ENCODE results near the gene IL34.

The IL34 gene

DNA sequence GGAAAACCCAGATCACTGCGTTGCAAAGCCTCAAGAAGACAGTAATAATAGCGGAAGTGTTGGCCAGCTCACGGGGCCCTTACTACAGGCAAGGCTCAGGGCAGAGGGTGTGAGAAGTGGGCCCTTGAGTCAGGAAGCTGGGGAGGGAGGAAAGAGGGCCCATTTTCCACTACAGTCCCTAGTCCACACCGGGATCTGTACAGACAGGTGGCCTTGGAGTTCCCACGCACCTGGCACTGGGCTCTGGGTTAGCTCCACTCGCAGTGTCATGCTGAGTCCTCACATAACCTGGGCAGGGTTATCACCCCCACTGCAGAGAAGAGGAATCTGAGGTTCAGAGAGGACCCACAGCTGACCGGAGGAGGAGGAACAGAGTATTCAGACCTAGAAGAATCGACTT, 56.3 kb downstream of the IL34 start:
- no peak for DNase-seq (ENCODE audit: low spot score)

DNA sequence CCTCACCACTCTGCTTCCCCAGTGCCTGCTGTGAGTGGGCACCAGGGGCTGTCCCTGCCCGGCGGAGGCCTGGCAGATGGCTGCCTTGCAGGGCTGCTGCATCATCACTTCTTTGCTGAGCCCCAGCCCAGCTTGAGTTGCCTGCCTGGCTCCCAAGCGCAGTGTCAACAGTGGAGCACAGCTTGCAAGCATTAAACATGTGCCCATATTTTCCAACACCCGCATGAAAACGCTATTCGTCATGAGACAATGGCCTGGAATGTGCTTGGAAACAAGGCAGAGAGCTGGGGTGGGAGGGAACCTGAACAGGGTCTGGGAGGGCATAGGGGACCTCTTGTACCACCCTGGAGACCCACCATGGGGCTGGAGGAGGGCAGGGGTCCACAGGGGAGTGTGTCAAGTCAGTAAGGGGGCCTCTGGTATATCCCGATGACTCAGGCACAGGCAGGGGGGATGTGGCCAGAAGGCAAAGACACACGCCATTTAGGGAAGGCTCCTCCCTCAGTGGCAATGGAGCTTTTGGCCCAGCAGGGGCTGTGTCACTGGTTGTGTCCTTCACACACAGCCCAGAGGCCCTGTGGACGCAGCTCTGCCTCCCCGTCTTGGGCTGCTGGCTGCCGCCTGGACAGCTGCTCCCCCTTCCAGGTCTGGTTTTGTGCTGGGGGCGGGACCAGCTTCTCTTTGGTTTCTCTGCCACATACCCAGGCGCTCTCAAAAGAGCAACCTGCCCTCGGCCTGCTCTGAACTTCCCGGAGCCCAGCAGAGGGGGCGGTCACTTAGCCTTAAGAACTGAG, 56.9 kb downstream of the IL34 start:
- no peak for DNase-seq (ENCODE audit: low spot score)

DNA sequence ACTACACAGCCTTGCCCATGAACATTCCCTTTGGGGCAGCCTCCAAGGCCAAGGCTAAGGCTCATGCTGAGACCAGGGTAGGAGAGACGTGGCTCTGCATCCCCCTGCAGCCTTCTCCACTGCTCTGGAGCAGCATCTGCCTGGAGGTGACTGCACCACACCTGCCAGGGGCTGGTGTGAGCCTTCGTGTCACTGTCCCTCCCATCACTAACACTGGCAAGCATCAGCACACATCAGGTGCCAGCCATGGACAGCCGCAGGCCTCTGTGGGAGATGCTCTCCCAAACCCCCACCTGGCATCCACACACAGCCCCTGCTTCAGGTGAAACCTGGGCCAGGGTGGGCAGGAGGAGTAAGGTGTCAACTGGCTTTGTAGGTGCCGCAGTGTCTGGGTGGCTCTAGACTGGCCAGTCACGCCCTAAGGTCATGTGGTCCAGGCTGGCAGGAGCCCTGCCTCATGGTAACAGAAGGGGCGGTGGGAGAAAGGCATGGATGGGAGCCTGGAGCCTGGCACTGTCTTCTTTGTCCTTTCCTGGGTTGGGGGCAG, 57.5 kb downstream of the IL34 start:
- DNase-seq (ENCODE audit: low spot score), result no peak

DNA sequence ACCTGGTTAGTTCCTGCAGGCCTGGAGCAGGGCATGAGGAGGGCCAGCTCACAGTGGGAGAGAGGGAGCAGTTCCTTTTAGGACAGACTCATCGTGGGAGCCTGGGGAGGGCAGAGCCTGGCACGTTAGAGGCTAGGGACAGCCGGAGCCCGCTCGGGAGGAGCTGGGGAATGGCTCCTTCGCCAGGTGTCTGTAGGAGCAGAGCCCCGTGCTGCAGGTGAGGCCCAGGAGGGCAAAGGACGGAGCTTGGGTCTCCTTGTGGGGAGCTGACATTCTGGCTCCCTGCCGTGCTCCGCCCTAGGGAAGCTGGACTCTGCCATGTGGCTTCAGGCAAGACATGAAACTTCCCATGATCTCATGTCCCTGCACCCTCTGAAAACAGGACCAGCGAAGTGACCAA, 58.2 kb downstream of the IL34 start:
- no peak for DNase-seq (ENCODE audit: low spot score)

DNA sequence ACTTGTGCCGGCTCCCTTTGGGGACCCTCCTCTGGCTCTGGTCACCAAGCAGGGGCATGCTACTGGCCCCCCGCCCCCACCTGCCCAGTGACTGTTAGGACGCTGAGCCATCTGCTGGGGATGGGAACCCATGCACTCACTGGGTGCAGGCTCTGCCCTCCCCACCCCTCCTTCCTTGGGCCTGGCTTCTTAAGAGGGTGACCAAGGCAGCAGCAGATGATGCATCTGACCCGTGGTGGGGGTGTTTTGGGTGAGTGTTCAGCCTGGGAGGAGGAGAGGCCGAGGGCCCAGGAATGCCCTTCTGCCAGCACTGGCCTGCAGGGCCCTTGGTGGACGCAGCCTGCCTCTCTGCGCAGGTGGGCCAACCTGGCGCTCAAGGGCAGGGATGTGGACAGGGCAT, 58.7 kb downstream of the IL34 start:
- DNase-seq (ENCODE audit: low spot score), result no peak

DNA sequence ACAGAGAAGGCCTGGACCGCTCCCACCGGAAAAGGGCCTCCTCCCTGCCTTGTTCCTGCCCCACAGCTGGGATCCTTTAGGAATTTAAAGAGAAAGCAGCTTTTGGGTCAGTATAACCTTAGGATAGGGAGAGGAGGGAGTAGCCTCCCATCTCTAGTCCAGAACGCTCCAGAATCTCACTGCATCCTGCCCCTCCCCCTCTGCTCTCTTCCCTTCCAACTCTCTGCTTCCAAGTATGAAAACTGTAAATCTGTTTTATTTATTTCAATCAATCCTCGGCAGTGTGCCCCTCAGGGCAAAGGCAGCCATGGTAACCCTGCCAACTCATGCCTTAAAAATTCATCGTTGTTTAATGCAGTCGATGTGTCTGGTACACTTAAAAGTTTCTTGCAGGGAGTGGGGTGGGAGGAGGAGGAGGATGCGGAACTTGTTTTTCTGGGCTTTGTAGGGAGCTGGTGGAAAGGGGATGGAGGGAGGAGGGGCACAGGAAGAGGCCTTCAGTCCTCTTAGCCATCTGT, 60.6 kb downstream of the IL34 start:
- DNase-seq (ENCODE audit: low spot score), result no peak

- no peak for DNase-seq (ENCODE audit: low spot score)
These were observed 62.2 kb downstream of the IL34 start for GRCh38 chr16:70708366-70709246.

DNA sequence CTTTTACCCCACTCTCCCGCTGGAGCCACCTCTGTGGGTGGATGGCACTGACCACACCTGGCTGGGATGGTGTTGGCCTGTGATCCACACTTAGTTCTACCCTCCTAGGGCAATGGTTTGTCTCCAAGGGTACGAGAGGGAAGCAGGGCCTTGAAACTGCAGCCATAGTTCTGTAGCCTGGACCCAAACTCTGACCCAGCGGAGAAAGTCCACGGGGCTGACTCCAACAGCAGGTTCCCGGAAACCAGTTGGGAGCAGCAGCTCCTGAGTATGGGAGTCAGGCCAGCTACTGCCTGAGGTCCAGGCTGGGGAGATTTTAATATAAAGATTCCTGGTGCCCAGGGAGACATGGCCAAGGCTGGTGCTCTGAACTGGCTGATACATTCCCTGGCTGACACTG, 63.1 kb downstream of the IL34 start:
- DNase-seq (ENCODE audit: low spot score), result no peak

DNA sequence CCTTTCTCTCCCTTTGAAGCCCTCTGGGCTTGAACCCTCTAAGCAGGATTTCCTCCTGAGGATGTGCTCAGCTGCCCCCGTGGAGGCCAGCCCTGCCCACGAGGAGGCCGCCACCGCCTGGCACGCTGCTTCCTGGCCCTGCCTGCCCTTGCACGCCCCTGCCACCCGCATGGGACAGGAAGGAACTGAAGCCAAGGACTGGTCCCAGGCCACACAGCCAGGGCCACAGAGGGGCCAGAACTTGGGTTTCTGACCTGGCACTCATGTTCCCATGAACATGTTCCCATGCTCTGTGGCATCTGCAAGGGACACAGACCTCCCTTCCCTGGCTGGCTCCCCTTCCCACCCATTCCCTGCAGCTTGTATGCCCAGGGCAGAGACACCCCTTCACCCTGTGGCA, 63.6 kb downstream of the IL34 start:
- DNase-seq (ENCODE audit: low spot score), result no peak

All from putamen (tissue), 1 donor.